HG02588 (cell line): ENCODE measurements around the gene HBZ.
"Not testable (repeated sequence)": the region's sequence is repeated elsewhere in the genome, so short reads cannot be mapped to it uniquely, and the experiment has no call there.

ENCODE experiments used
- ATAC-seq: cut with Tn5 transposase; IDR thresholded peaks from one replicate; pipeline ENCODE4 v1.9.1; 2021; ENCODE audit warnings: mild to moderate bottlenecking, moderate library complexity; ENCODE audit not compliant: unreplicated experiment

The HBZ gene

GRCh38 chr16:152141-153128 lies at the start of gene HBZ:
Gene HBZ, plus strand, starts transcription at chr16:152644. Its CDS starts 266 bp downstream, at chr16:152910.
- no peak for ATAC-seq

DNA sequence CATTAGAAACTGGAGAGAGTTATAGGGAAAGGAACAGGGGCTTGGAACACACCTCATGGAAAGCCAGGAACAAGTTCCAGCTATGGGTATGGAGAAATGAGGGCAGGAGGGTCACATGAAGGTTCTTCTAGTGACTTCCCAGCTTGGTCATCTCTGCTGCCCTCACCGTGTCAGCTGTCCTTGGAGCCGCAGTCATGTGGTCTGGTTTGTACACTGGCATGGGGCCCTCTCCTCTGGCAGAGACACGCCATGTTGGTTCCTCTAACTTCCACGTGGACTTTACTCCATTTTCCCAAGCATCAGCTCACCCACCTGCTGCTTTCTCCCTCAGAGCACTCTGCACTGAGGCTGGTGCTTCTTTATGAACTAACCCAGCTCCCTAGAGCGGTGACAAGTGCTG lies 48.1 kb upstream of the HBZ start:
- no peak for ATAC-seq

GRCh38 chr16:104928-105327 lies 47.5 kb upstream of the HBZ start:
- no peak for ATAC-seq

DNA sequence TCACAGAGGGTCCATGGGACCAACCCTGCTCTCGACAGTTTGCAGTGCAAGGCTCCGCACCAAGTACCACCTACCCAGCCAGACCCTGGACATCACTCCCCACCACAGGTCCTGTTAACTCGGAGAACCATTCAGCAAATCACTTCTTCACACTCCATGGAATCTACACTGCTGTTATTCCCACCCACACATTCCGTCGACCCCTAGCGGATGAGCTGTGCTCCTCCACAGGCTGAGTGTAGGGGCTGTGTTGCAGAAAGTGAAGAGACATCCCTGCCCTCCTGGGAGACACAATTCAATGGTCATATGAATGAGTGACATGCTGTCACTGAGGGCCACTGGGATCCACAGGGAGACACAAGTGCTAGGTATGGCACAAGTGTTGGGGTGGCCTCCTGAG lies 46.9 kb upstream of the HBZ start:
- ATAC-seq: no peak

GRCh38 chr16:106623-107324 lies 45.7 kb upstream of the HBZ start:
- no peak for ATAC-seq

DNA sequence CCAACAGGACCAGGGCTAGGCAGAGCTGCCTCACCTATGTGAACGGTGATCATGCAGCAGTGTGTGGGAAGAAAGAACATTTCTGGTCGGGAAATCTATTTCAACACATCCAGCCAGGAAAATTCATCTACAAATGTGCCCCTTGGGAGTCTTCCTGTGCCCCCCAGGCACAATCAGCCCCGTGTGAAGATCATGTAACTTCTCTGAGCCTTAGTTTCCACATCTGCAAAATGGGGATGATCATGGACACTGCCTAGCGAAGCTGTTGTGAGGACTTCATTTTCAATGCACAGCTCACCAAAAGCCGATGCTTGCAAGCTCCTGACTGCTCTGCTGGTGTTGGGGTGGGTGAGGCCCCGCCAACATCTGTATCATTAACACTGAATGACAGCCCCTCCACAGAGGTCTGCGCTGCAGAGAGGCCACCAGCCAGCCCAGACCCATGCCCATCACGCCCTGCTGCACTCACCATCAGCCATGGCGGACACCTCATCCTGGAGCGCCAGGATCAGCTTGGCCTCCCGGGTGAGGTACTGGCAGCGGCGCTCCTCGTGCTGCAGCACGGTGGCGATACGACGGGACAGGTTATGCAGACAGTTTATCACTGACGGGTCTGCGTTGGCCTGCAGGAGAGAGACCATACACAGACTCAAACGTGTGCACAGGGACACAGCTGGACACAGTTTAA lies 40.1 kb upstream of the HBZ start:
- ATAC-seq: no peak

- ATAC-seq: no peak
These were observed 38.1 kb upstream of the HBZ start for GRCh38 chr16:114327-114726.

DNA sequence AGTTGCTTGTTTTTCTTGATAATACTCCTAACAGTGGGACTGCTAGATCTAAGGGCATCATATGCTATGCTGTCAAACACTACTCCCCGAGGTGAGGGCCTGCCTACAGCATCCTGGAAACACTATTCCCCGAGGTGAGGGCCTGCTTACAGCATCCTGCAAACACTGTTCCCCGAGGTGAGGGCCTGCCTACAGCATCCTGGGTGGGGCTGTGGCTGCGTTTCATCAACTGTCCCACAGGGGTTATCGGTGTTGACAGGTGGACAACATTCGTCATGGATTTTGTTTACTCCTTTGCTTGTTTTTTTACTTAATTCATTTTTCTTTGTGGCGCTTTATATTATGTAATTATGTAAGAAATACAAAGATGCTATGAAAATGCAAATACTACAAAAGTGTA lies 36.4 kb upstream of the HBZ start:
- ATAC-seq: no peak

GRCh38 chr16:117379-118365 lies 34.8 kb upstream of the HBZ start:
- no peak for ATAC-seq

GRCh38 chr16:118857-119256 lies 33.6 kb upstream of the HBZ start:
- ATAC-seq: no peak

- ATAC-seq: no peak
These were observed 33.1 kb upstream of the HBZ start for GRCh38 chr16:119295-119694.

GRCh38 chr16:119835-120491 lies 32.5 kb upstream of the HBZ start:
- ATAC-seq: no peak

GRCh38 chr16:120756-121155 lies 31.7 kb upstream of the HBZ start:
- no peak for ATAC-seq

GRCh38 chr16:122361-122760 lies 30.1 kb upstream of the HBZ start:
- no peak for ATAC-seq

GRCh38 chr16:123558-124350 lies 28.7 kb upstream of the HBZ start:
- not testable (repeated sequence) for ATAC-seq

DNA sequence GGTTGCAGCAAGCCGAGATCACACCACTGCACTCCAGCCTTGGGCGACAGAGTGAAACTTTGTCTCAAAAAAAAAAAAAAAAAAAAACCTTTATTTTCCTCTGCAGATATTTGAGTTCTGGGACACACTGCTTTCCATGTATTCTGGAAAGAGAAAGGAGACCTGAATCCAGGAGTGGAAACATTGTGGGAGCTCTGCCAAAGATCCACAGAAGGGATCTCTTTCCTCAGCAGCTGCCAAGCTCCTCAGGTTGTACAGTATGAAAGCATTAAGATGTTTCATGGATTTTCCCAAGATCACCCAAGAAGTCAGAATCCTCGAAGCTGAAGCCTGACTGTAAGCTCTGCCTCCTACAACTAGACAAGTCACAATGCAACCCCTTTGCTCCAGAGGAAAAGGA lies 27.4 kb upstream of the HBZ start:
- no peak for ATAC-seq

- ATAC-seq: no peak
These were observed 23.4 kb upstream of the HBZ start for GRCh38 chr16:129075-129474.

GRCh38 chr16:130533-131173 lies 21.8 kb upstream of the HBZ start:
- no peak for ATAC-seq
